Measurements from ENCODE around the gene ACAP1. TPM values are rescaled to one million over a fixed set of nuclear protein-coding genes. Genes with fewer than 3 reads are reported as not detected.
A peak's percentile ranks its signal among the peaks of the same experiment; 100 is the strongest.

The ACAP1 gene, protein sequence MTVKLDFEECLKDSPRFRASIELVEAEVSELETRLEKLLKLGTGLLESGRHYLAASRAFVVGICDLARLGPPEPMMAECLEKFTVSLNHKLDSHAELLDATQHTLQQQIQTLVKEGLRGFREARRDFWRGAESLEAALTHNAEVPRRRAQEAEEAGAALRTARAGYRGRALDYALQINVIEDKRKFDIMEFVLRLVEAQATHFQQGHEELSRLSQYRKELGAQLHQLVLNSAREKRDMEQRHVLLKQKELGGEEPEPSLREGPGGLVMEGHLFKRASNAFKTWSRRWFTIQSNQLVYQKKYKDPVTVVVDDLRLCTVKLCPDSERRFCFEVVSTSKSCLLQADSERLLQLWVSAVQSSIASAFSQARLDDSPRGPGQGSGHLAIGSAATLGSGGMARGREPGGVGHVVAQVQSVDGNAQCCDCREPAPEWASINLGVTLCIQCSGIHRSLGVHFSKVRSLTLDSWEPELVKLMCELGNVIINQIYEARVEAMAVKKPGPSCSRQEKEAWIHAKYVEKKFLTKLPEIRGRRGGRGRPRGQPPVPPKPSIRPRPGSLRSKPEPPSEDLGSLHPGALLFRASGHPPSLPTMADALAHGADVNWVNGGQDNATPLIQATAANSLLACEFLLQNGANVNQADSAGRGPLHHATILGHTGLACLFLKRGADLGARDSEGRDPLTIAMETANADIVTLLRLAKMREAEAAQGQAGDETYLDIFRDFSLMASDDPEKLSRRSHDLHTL
- total RNA-seq (12.1 TPM), polyA plus RNA-seq (ENCODE audit: insufficient read depth in 1 of 8, insufficient read length in 8 of 8, low replicate concordance in 1 of 8) (10 to 100 TPM in 2 of 8 donors, 1 to 10 TPM in 6; 4.7 to 10.2 (median 7.2) TPM)
- long read RNA-seq, donor 1, full-length matches to known transcripts = 3 of 3 reads
- long read RNA-seq, donor 1, partial matches to known transcripts = 0 of 3 reads
- long read RNA-seq, donor 1, other reads (novel, unspliced or antisense) = 0 of 3 reads
- long read RNA-seq, donor 2 = 0 reads
- long read RNA-seq, donor 3, full-length matches to known transcripts = 15 of 15 reads
- long read RNA-seq, donor 3, partial matches to known transcripts = 0 of 15 reads
- long read RNA-seq, donor 3, other reads (novel, unspliced or antisense) = 0 of 15 reads
- long read RNA-seq, donor 4, full-length matches to known transcripts = 4 of 4 reads
- long read RNA-seq, donor 4, partial matches to known transcripts = 0 of 4 reads
- long read RNA-seq, donor 4, other reads (novel, unspliced or antisense) = 0 of 4 reads
- long read RNA-seq, donor 5, full-length matches to known transcripts = 11 of 11 reads
- long read RNA-seq, donor 5, partial matches to known transcripts = 0 of 11 reads
- long read RNA-seq, donor 5, other reads (novel, unspliced or antisense) = 0 of 11 reads
- long read RNA-seq, donor 6, full-length matches to known transcripts = 14 of 14 reads
- long read RNA-seq, donor 6, partial matches to known transcripts = 0 of 14 reads
- long read RNA-seq, donor 6, other reads (novel, unspliced or antisense) = 0 of 14 reads
- long read RNA-seq, donor 7, full-length matches to known transcripts = 6 of 6 reads
- long read RNA-seq, donor 7, partial matches to known transcripts = 0 of 6 reads
- long read RNA-seq, donor 7, other reads (novel, unspliced or antisense) = 0 of 6 reads
- long read RNA-seq, donor 8, full-length matches to known transcripts = 8 of 8 reads
- long read RNA-seq, donor 8, partial matches to known transcripts = 0 of 8 reads
- long read RNA-seq, donor 8, other reads (novel, unspliced or antisense) = 0 of 8 reads
- long read RNA-seq, donor 9, full-length matches to known transcripts = 6 of 6 reads
- long read RNA-seq, donor 9, partial matches to known transcripts = 0 of 6 reads
- long read RNA-seq, donor 9, other reads (novel, unspliced or antisense) = 0 of 6 reads
- long read RNA-seq, donor 10, full-length matches to known transcripts = 16 of 16 reads
- long read RNA-seq, donor 10, partial matches to known transcripts = 0 of 16 reads
- long read RNA-seq, donor 10, other reads (novel, unspliced or antisense) = 0 of 16 reads
- long read RNA-seq, donor 11, full-length matches to known transcripts = 8 of 8 reads
- long read RNA-seq, donor 11, partial matches to known transcripts = 0 of 8 reads
- long read RNA-seq, donor 11, other reads (novel, unspliced or antisense) = 0 of 8 reads

- WGBS (ENCODE audit: insufficient coverage) = 27% methylated on average over 6 of the region's 17 CpGs
- Histone ChIP-seq H3K4me1 (ENCODE audit: control insufficient read depth, insufficient read depth, low read length) (peaks cover 11% of the 10 kb centered on the region), H3K36me3 (ENCODE audit: control insufficient read depth, insufficient read depth, low read length) (no peaks in the 10 kb centered on the region), H3K9me3 (replicated peaks; ENCODE audit: control insufficient read depth, low read depth, low read length) (no peaks in the 10 kb centered on the region), H3K27me3 (ENCODE audit: control insufficient read depth, insufficient read depth, low read length) (peaks cover 27% of the 10 kb centered on the region), H3K4me3 (ENCODE audit: low read length) (no peak within 1 kb of the TSS), H3K27ac (ENCODE audit: low read length) (no peak within 1 kb of the TSS)
- no peak for DNase-seq
Observed at GRCh38 chr17:7336240-7337175, at the start of gene ACAP1. ACAP1 (plus strand) TSS chr17:7336529; CDS start chr17:7336735, 206 bp downstream.

DNA sequence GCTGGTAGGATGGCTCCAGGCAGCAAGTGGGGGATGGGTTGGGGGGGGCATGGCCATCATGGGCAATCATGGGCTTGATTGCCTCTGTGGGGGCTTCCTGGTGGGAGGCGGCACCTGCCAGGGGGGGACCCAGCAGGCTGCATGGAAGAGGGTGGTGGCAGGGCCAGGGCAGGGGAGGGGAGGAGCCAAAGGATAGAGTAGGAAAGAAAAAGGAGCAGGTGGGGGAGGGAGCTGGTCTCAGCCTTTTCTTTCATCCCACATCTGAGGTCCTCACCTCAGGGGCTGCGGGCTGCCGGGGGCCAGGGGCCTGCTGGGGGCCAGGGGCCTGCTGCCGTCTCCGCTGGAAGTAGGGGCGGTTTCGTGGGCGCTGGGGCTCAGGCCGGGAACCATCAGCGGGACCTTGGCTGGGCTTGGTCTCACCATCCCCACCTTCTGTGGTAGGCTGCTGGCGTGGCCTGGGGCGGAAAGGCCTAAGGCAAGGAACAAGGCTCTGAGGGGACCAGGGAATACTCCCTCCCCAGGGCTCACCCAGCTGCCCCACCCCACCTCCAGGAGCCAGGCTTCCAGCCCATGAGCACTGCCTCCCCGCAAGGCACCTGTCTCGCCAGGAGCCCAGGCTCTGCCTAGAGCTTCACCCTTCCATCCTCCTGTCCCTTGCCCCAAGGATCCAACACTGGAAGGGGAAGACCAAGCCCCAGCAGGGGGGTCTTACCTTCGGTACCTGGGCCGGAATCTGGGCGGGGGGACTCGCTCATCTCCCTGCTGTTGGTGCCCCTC lies 46.9 kb upstream of the ACAP1 start:
- Histone ChIP-seq H3K27ac (ENCODE audit: low read length) (no peak overlapping the region), H3K9me3 (replicated peaks; ENCODE audit: control insufficient read depth, low read depth, low read length) (no peaks in the 10 kb centered on the region), H3K4me1 (ENCODE audit: control insufficient read depth, insufficient read depth, low read length) (peaks cover 28% of the 10 kb centered on the region), H3K4me3 (ENCODE audit: low read length) (no peak overlapping the region), H3K27me3 (ENCODE audit: control insufficient read depth, insufficient read depth, low read length) (peaks cover 56% of the 10 kb centered on the region), H3K36me3 (ENCODE audit: control insufficient read depth, insufficient read depth, low read length) (peaks cover 18% of the 10 kb centered on the region)
- DNase-seq = no peak
- WGBS (ENCODE audit: insufficient coverage) = 80% methylated on average over 15 of the region's 18 CpGs

DNA sequence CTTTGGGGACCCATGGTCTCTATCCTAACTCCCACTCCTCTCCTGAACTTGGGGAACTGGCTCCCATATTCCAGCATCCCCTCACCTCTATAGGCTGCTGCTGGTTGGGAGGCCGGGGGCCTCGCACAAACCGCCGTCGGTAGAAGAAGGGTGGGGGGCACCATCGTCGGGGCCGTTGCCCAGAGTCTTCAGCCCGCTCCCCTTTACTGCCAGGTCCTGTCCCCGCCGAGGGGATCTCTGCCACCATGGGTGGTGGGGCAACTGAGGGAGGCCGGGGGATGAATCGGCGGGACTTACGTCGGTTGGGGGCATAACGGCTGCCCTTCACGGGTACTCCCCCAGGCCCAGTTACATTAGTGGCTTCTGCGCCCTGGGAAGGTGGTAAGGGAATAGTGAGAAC lies 46.2 kb upstream of the ACAP1 start:
- peaks cover 33% of the 10 kb centered on the region for H3K4me1 ChIP-seq (ENCODE audit: control insufficient read depth, insufficient read depth, low read length)
- no peak for DNase-seq
- no peak overlapping the region for H3K4me3 ChIP-seq (ENCODE audit: low read length)
- peaks cover 62% of the 10 kb centered on the region for H3K27me3 ChIP-seq (ENCODE audit: control insufficient read depth, insufficient read depth, low read length)
- no peaks in the 10 kb centered on the region for H3K9me3 ChIP-seq (replicated peaks; ENCODE audit: control insufficient read depth, low read depth, low read length)
- H3K27ac ChIP-seq (ENCODE audit: low read length) = no peak overlapping the region
- 95% methylated on average over 9 of the region's 19 CpGs for whole genome bisulfite sequencing (ENCODE audit: insufficient coverage)
- H3K36me3 ChIP-seq (ENCODE audit: control insufficient read depth, insufficient read depth, low read length) = peaks cover 11% of the 10 kb centered on the region

DNA sequence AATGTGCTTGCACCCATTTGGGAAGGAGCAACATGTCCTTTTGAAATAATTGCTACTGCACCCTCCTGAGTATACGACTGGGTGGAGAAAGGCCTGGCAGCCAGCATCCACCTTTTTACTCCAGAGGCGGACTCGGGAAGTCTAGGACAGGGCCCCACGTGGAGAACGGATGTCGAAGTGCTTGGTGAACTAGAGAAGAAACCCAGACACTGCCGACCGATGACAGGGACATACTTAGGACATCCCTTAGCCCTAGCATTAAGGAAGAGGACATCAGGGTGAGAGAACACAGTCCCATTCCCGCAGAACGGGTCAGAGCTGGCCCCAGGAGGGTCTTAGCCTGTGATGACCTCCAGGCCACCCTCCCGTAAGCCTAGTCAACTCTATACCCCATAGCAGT lies 45.6 kb upstream of the ACAP1 start:
- WGBS (ENCODE audit: insufficient coverage) = 64% methylated on average over 9 of the region's 11 CpGs
- Histone ChIP-seq H3K4me3 (ENCODE audit: low read length) (no peak overlapping the region), H3K4me1 (ENCODE audit: control insufficient read depth, insufficient read depth, low read length) (peaks cover 36% of the 10 kb centered on the region), H3K9me3 (replicated peaks; ENCODE audit: control insufficient read depth, low read depth, low read length) (no peaks in the 10 kb centered on the region), H3K36me3 (ENCODE audit: control insufficient read depth, insufficient read depth, low read length) (peaks cover 6% of the 10 kb centered on the region), H3K27me3 (ENCODE audit: control insufficient read depth, insufficient read depth, low read length) (peaks cover 67% of the 10 kb centered on the region), H3K27ac (ENCODE audit: low read length) (no peak overlapping the region)
- no peak for DNase-seq

DNA sequence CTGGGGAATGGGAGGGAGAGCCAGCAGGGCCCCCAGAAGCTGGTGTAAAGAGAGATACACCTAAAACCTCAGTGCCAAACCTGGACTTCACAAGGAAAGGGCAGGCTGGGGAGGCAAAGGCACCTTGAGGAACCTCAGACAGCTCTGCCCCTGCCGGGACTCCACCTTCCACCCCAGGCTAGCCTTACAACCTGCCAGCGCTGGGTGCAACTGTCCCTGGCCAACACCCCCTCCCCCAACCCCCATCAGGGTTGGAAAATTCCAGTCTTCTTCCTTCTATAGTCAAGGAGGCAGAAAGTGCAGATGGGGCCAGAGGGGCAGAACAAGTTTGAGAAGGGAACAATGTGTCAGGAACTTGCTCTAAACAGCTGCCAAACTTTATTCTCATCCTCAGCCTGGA lies 44.1 kb upstream of the ACAP1 start:
- no peaks in the 10 kb centered on the region for H3K9me3 ChIP-seq (replicated peaks; ENCODE audit: control insufficient read depth, low read depth, low read length)
- H3K4me3 ChIP-seq (ENCODE audit: low read length) = no peak overlapping the region
- peaks cover 46% of the 10 kb centered on the region for H3K4me1 ChIP-seq (ENCODE audit: control insufficient read depth, insufficient read depth, low read length)
- WGBS (ENCODE audit: insufficient coverage) = no CpG with 5 or more reads among the region's 2 CpGs
- H3K27me3 ChIP-seq (ENCODE audit: control insufficient read depth, insufficient read depth, low read length) = peaks cover 76% of the 10 kb centered on the region
- DNase-seq = no peak
- no peaks in the 10 kb centered on the region for H3K36me3 ChIP-seq (ENCODE audit: control insufficient read depth, insufficient read depth, low read length)
- no peak overlapping the region for H3K27ac ChIP-seq (ENCODE audit: low read length)

GRCh38 chr17:7292729-7293128 lies 43.6 kb upstream of the ACAP1 start:
- peaks cover 44% of the 10 kb centered on the region for H3K4me1 ChIP-seq (ENCODE audit: control insufficient read depth, insufficient read depth, low read length)
- no CpG with 5 or more reads among the region's 6 CpGs for WGBS (ENCODE audit: insufficient coverage)
- no peaks in the 10 kb centered on the region for H3K36me3 ChIP-seq (ENCODE audit: control insufficient read depth, insufficient read depth, low read length)
- no peak overlapping the region for H3K4me3 ChIP-seq (ENCODE audit: low read length)
- peak; percentile 36 for DNase-seq
- H3K27ac ChIP-seq (ENCODE audit: low read length) = peak overlapping the region; percentile 65
- H3K9me3 ChIP-seq (replicated peaks; ENCODE audit: control insufficient read depth, low read depth, low read length) = no peaks in the 10 kb centered on the region
- H3K27me3 ChIP-seq (ENCODE audit: control insufficient read depth, insufficient read depth, low read length) = peaks cover 77% of the 10 kb centered on the region

DNA sequence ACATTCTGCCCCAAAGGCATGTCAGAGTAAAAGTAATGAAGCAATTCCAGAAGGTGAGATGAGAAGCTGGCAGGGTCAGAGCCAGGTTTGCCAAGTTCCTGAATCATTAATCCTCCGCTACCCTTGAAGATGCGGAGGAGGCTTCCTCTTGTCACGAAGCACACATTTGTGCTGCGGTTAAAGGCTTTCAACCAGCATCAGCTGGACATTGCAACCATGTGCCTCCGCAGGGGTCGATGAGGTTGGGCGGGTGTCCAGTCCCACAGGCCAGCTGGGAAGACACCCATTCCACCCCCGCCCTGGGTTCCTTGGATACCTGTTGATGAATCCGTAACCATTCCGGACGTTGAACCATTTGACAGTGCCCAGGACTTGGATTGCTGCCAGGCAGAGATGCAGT lies 43.2 kb upstream of the ACAP1 start:
- peak overlapping the region; percentile 65 for H3K27ac ChIP-seq (ENCODE audit: low read length)
- peaks cover 79% of the 10 kb centered on the region for H3K27me3 ChIP-seq (ENCODE audit: control insufficient read depth, insufficient read depth, low read length)
- no peak overlapping the region for H3K4me3 ChIP-seq (ENCODE audit: low read length)
- WGBS (ENCODE audit: insufficient coverage) = 84% methylated on average over 7 of the region's 11 CpGs
- no peaks in the 10 kb centered on the region for H3K9me3 ChIP-seq (replicated peaks; ENCODE audit: control insufficient read depth, low read depth, low read length)
- H3K36me3 ChIP-seq (ENCODE audit: control insufficient read depth, insufficient read depth, low read length) = no peaks in the 10 kb centered on the region
- peaks cover 44% of the 10 kb centered on the region for H3K4me1 ChIP-seq (ENCODE audit: control insufficient read depth, insufficient read depth, low read length)
- no peak for DNase-seq
